Measurements from ENCODE around the gene BRIP1.
"Not testable (repeated sequence)": the region's sequence is repeated elsewhere in the genome, so short reads cannot be mapped to it uniquely, and the experiment has no call there.

Gene BRIP1

GRCh38 chr17:61723914-61724313 lies 139.4 kb downstream of the BRIP1 start:
- no peak for DNase-seq

GRCh38 chr17:61723183-61723582 lies 140.1 kb downstream of the BRIP1 start:
- DNase-seq = no peak

GRCh38 chr17:61722398-61722797 lies 140.9 kb downstream of the BRIP1 start:
- DNase-seq = no peak

- DNase-seq = no peak
These were observed 143.1 kb downstream of the BRIP1 start for GRCh38 chr17:61720016-61720795.

GRCh38 chr17:61719220-61719619 lies 144.1 kb downstream of the BRIP1 start:
- not testable (repeated sequence) for DNase-seq

- DNase-seq = no peak
These were observed 145.3 kb downstream of the BRIP1 start for GRCh38 chr17:61718022-61718421.

GRCh38 chr17:61717352-61717751 lies 146.0 kb downstream of the BRIP1 start:
- DNase-seq = no peak

GRCh38 chr17:61716225-61716829 lies 147.0 kb downstream of the BRIP1 start:
- no peak for DNase-seq

- no peak for DNase-seq
These were observed 148.0 kb downstream of the BRIP1 start for GRCh38 chr17:61715348-61715747.

GRCh38 chr17:61714300-61714699 lies 149.0 kb downstream of the BRIP1 start:
- DNase-seq = no peak

GRCh38 chr17:61713035-61713434 lies 150.3 kb downstream of the BRIP1 start:
- DNase-seq = no peak

- no peak for DNase-seq
These were observed 152.8 kb downstream of the BRIP1 start for GRCh38 chr17:61710546-61710945.

GRCh38 chr17:61709567-61709966 lies 153.8 kb downstream of the BRIP1 start:
- DNase-seq = no peak

GRCh38 chr17:61704935-61705449 lies 158.3 kb downstream of the BRIP1 start:
- no peak for DNase-seq

- no peak for DNase-seq
These were observed 160.9 kb downstream of the BRIP1 start for GRCh38 chr17:61702450-61702849.

GRCh38 chr17:61701978-61702377 lies 161.3 kb downstream of the BRIP1 start:
- DNase-seq = no peak

GRCh38 chr17:61701334-61701733 lies 162.0 kb downstream of the BRIP1 start:
- DNase-seq = no peak

- DNase-seq = no peak
These were observed 163.1 kb downstream of the BRIP1 start for GRCh38 chr17:61700252-61700651.

- no peak for DNase-seq
These were observed 163.6 kb downstream of the BRIP1 start for GRCh38 chr17:61699694-61700093.

GRCh38 chr17:61699032-61699431 lies 164.3 kb downstream of the BRIP1 start:
- DNase-seq = no peak

- DNase-seq = no peak
These were observed 165.1 kb downstream of the BRIP1 start for GRCh38 chr17:61698244-61698643.

GRCh38 chr17:61695779-61696337 lies 167.5 kb downstream of the BRIP1 start:
- DNase-seq = no peak

- DNase-seq = no peak
These were observed 169.2 kb downstream of the BRIP1 start for GRCh38 chr17:61694095-61694494.

GRCh38 chr17:61689610-61690180 lies 173.6 kb downstream of the BRIP1 start:
- no peak for DNase-seq
